Smooth muscle cell (in vitro differentiated cells): ENCODE results near the gene CNTN5. TPM values are rescaled to one million over a fixed set of nuclear protein-coding genes. Genes with fewer than 3 reads are reported as not detected.
A peak's percentile ranks its signal among the peaks of the same experiment; 100 is the strongest.
"Not testable (repeated sequence)": the region's sequence is repeated elsewhere in the genome, so short reads cannot be mapped to it uniquely, and the experiment has no call there.

ENCODE experiments used
- DNase-seq: peaks from one replicate; lab custom pipeline; 2025; ENCODE audit not compliant: unreplicated experiment; lab: John Stamatoyannopoulos, UW
- H2AFZ ChIP-seq: fragments of 200-600 bp; sonication (generic); 2 replicates; pipeline ENCODE4 v1.6.0; 2016; ENCODE audit warnings: antibody characterized with exemption, low read depth, mild to moderate bottlenecking
- H3F3A ChIP-seq: fragments of 200-600 bp; sonication (generic); 2 replicates; pipeline ENCODE4 v1.6.0; 2017; ENCODE audit warnings: antibody characterized with exemption, low read depth
- H3K27ac ChIP-seq: fragments of 200-600 bp; sonication (generic); 2 replicates; pipeline ENCODE4 v1.5.1; 2016; ENCODE audit warnings: low read depth, mild to moderate bottlenecking
- H3K27me3 ChIP-seq: fragments of 200-600 bp; sonication (generic); 2 replicates; pipeline ENCODE4 v1.6.1; 2016; ENCODE audit warnings: low read depth, mild to moderate bottlenecking
- H3K36me3 ChIP-seq: fragments of 200-600 bp; sonication (generic); 2 replicates; pipeline ENCODE4 v1.5.1; 2016; ENCODE audit warnings: low read depth
- H3K4me1 ChIP-seq: fragments of 200-600 bp; sonication (generic); 2 replicates; pipeline ENCODE4 v1.5.1; 2016; ENCODE audit warnings: low read depth
- H3K4me2 ChIP-seq: fragments of 200-600 bp; sonication (generic); 2 replicates; pipeline ENCODE4 v1.6.0; 2016; ENCODE audit warnings: mild to moderate bottlenecking
- H3K4me3 ChIP-seq: fragments of 200-600 bp; sonication (generic); 2 replicates; pipeline ENCODE4 v1.5.1; 2016; ENCODE audit warnings: mild to moderate bottlenecking
- H3K79me2 ChIP-seq: fragments of 200-600 bp; sonication (generic); 2 replicates; pipeline ENCODE4 v1.6.0; 2016; ENCODE audit warnings: low read depth, mild to moderate bottlenecking
- H3K9ac ChIP-seq: fragments of 200-600 bp; sonication (generic); 2 replicates; pipeline ENCODE4 v1.6.0; 2016; ENCODE audit warnings: low read depth
- H3K9me3 ChIP-seq: fragments of 200-600 bp; sonication (generic); replicated peaks from 2 replicates; pipeline ENCODE4 v1.5.1; 2016; ENCODE audit warnings: low read depth
- H4K20me1 ChIP-seq: fragments of 200-600 bp; sonication (generic); 2 replicates; pipeline ENCODE4 v1.6.0; 2016; ENCODE audit warnings: low read depth
- CTCF ChIP-seq: fragments of 200-600 bp; sonication (generic); IDR thresholded peaks from 2 replicates; pipeline ENCODE4 v1.5.1; 2017; ENCODE audit warnings: borderline replicate concordance, mild to moderate bottlenecking, antibody characterized with exemption; ENCODE audit not compliant: insufficient read depth, poor library complexity, severe bottlenecking
- WGBS: methylation state at CpG from one replicate; pipeline ENCODE4 v1.1.7; 2016; ENCODE audit warnings: low lambda C conversion rate; 5-methylcytosine and 5-hydroxymethylcytosine counted together
- polyA plus RNA-seq: library from polyadenylated mRNA; unstranded; fragments of >200 nt; fragmentation: Nextera tagmentation; extraction: Ambion mirVana; gene quantifications from 2 replicates; pipeline ENCODE4 v1.2.1, GENCODE V29; 2016
- total RNA-seq: library from RNA; depleted of rRNA; stranded (reverse); fragments of >200 nt; gene quantifications from 2 replicates; pipeline ENCODE4 v1.2.3, GENCODE V29; 2014

CNTN5 gene
- total and polyA plus RNA-seq, 2 experiments from 2014 or later, result 0.97 to 3.1 TPM

GRCh38 chr11:100240025-100240539 lies 1219.3 kb downstream of the CNTN5 start:
- H3K27me3 ChIP-seq, result no peaks in the 10 kb centered on the region
- H2AFZ ChIP-seq, result no peak overlapping the region
- H3K27ac ChIP-seq, result no peak overlapping the region
- no peak overlapping the region for H3K4me2 ChIP-seq
- no peaks in the 10 kb centered on the region for H3K9me3 ChIP-seq
- H3K9ac ChIP-seq, result no peak overlapping the region
- H3K4me3 ChIP-seq, result no peak overlapping the region
- no peak for DNase-seq
- H3F3A ChIP-seq, result no peaks in the 10 kb centered on the region
- TF ChIP-seq CTCF, result no peak
- H3K4me1 ChIP-seq, result no peaks in the 10 kb centered on the region
- no peaks in the 10 kb centered on the region for H4K20me1 ChIP-seq
- H3K79me2 ChIP-seq, result no peaks in the 10 kb centered on the region
- 81% methylated on average over 5 of the region's 5 CpGs for WGBS
- no peaks in the 10 kb centered on the region for H3K36me3 ChIP-seq

GRCh38 chr11:100247704-100248103 lies 1227.0 kb downstream of the CNTN5 start:
- H3K27me3 ChIP-seq, result no peaks in the 10 kb centered on the region
- no peak overlapping the region for H3K4me2 ChIP-seq
- H3K79me2 ChIP-seq, result no peaks in the 10 kb centered on the region
- H3K27ac ChIP-seq, result no peak overlapping the region
- H3K4me1 ChIP-seq, result no peaks in the 10 kb centered on the region
- H4K20me1 ChIP-seq, result no peaks in the 10 kb centered on the region
- WGBS, result 68% methylated on average over 1 of the region's 1 CpG
- no peaks in the 10 kb centered on the region for H3F3A ChIP-seq
- no peak overlapping the region for H2AFZ ChIP-seq
- DNase-seq, result no peak
- H3K9ac ChIP-seq, result no peak overlapping the region
- H3K36me3 ChIP-seq, result no peaks in the 10 kb centered on the region
- no peak overlapping the region for H3K4me3 ChIP-seq
- TF ChIP-seq CTCF, result no peak
- no peaks in the 10 kb centered on the region for H3K9me3 ChIP-seq

GRCh38 chr11:100257238-100257803 lies 1236.6 kb downstream of the CNTN5 start:
- H3K4me1 ChIP-seq, H3K27me3 ChIP-seq, DNase-seq, H3K4me2 ChIP-seq, H3K36me3 ChIP-seq, H3K27ac ChIP-seq, H2AFZ ChIP-seq, H4K20me1 ChIP-seq, H3K79me2 ChIP-seq, H3K4me3 ChIP-seq, H3F3A ChIP-seq, H3K9ac ChIP-seq, H3K9me3 ChIP-seq: not testable (repeated sequence)
- WGBS, result 95% methylated on average over 6 of the region's 6 CpGs

GRCh38 chr11:100269516-100269915 lies 1248.8 kb downstream of the CNTN5 start:
- 29% methylated on average over 1 of the region's 1 CpG for WGBS
- H3K27me3 ChIP-seq, result no peaks in the 10 kb centered on the region
- H2AFZ ChIP-seq, result peak overlapping the region; percentile 10
- DNase-seq, result no peak
- no peak for TF ChIP-seq CTCF
- no peaks in the 10 kb centered on the region for H3K36me3 ChIP-seq
- no peaks in the 10 kb centered on the region for H4K20me1 ChIP-seq
- H3K9me3 ChIP-seq, result no peaks in the 10 kb centered on the region
- H3K4me1 ChIP-seq, result no peaks in the 10 kb centered on the region
- no peak overlapping the region for H3K4me2 ChIP-seq
- no peaks in the 10 kb centered on the region for H3F3A ChIP-seq
- H3K79me2 ChIP-seq, result no peaks in the 10 kb centered on the region
- no peak overlapping the region for H3K4me3 ChIP-seq
- H3K9ac ChIP-seq, result no peak overlapping the region
- H3K27ac ChIP-seq, result no peak overlapping the region
